ENCODE measurements around the gene ACSM3. TPM values are rescaled to one million over a fixed set of nuclear protein-coding genes. Genes with fewer than 3 reads are reported as not detected.

ACSM3 gene
- total and polyA plus RNA-seq, 2 experiments from 2014 or later, result 0.65 to 1.7 TPM

- WGBS, 2 experiments (ENCODE audit: low coverage in 1 of 2, low lambda C conversion rate in 2 of 2, missing lambda C conversion rate in 2 of 2), result 72 to 79% methylated on average over 2 of the region's 2 CpGs
- no peaks in the 10 kb centered on the region for H3K9me2 ChIP-seq (ENCODE audit: insufficient read depth)
- DNase-seq, result no peak
- H3K9me3 ChIP-seq (ENCODE audit: low read depth), result no peaks in the 10 kb centered on the region
- peaks cover 3% of the 10 kb centered on the region for H3F3A ChIP-seq (ENCODE audit: insufficient read depth)
- no peak overlapping the region for H3K4me3 ChIP-seq
- peaks cover 7% of the 10 kb centered on the region; the same call in 1 of the 2 replicates for H3K4me1 ChIP-seq (ENCODE audit: insufficient read depth)
- TF ChIP-seq EZH2phosphoT487 (IDR thresholded peaks at IDR 0.05; ENCODE audit: insufficient read depth, low read depth), result no peak
- no peak for TF ChIP-seq EZH2 (IDR thresholded peaks at IDR 0.05; ENCODE audit: insufficient read depth, poor library complexity, severe bottlenecking)
- no peak overlapping the region for H3K27ac ChIP-seq
- no peaks in the 10 kb centered on the region for H4K20me1 ChIP-seq (ENCODE audit: insufficient read depth)
- H3K79me2 ChIP-seq (ENCODE audit: insufficient read depth), result no peaks in the 10 kb centered on the region
- H3K27me3 ChIP-seq (replicated peaks; ENCODE audit: insufficient read depth), result no peaks in the 10 kb centered on the region
- no peak overlapping the region for H2AFZ ChIP-seq
- H3K4me2 ChIP-seq (ENCODE audit: unreplicated experiment), result no peak overlapping the region
- in situ Hi-C loops (cut with MboI), result no loop called here
- H3K9ac ChIP-seq, result no peak overlapping the region
- peaks cover 11% of the 10 kb centered on the region for H3K36me3 ChIP-seq (ENCODE audit: low read depth)
Observed at GRCh38 chr16:20798364-20798763, 34.5 kb downstream of the ACSM3 start.

GRCh38 chr16:20799599-20799998, 35.8 kb downstream of the ACSM3 start:
- H3K79me2 ChIP-seq (ENCODE audit: insufficient read depth), result no peaks in the 10 kb centered on the region
- TF ChIP-seq EZH2 (IDR thresholded peaks at IDR 0.05; ENCODE audit: insufficient read depth, poor library complexity, severe bottlenecking) (no peak), EZH2phosphoT487 (IDR thresholded peaks at IDR 0.05; ENCODE audit: insufficient read depth, low read depth) (no peak)
- WGBS, 2 experiments (ENCODE audit: low coverage in 1 of 2, low lambda C conversion rate in 2 of 2, missing lambda C conversion rate in 2 of 2), result 49 to 54% methylated on average over 2 of the region's 2 CpGs
- H3K9ac ChIP-seq, result no peak overlapping the region
- H4K20me1 ChIP-seq (ENCODE audit: insufficient read depth), result no peaks in the 10 kb centered on the region
- H3K27me3 ChIP-seq (replicated peaks; ENCODE audit: insufficient read depth), result no peaks in the 10 kb centered on the region
- peaks cover 12% of the 10 kb centered on the region; the same call in 1 of the 2 replicates for H3K4me1 ChIP-seq (ENCODE audit: insufficient read depth)
- H3K27ac ChIP-seq, result no peak overlapping the region
- no peaks in the 10 kb centered on the region for H3K9me2 ChIP-seq (ENCODE audit: insufficient read depth)
- H3F3A ChIP-seq (ENCODE audit: insufficient read depth), result peaks cover 12% of the 10 kb centered on the region
- no peak overlapping the region for H2AFZ ChIP-seq
- no peak overlapping the region for H3K4me2 ChIP-seq (ENCODE audit: unreplicated experiment)
- DNase-seq, result peak; percentile 72
- H3K36me3 ChIP-seq (ENCODE audit: low read depth), result peaks cover 11% of the 10 kb centered on the region
- H3K9me3 ChIP-seq (ENCODE audit: low read depth), result no peaks in the 10 kb centered on the region
- H3K4me3 ChIP-seq, result no peak overlapping the region
- in situ Hi-C loops (cut with MboI), result no loop called here

- DNase-seq, result no peak
- Histone ChIP-seq H3K9me2 (ENCODE audit: insufficient read depth) (no peaks in the 10 kb centered on the region), H3K79me2 (ENCODE audit: insufficient read depth) (peaks cover 7% of the 10 kb centered on the region; the same call in 1 of the 2 replicates), H4K20me1 (ENCODE audit: insufficient read depth) (no peaks in the 10 kb centered on the region), H3K4me2 (ENCODE audit: unreplicated experiment) (no peak overlapping the region), H3K4me3 (no peak overlapping the region), H3K4me1 (ENCODE audit: insufficient read depth) (peaks cover 12% of the 10 kb centered on the region; the same call in 1 of the 2 replicates), H2AFZ (no peak overlapping the region), H3K9me3 (ENCODE audit: low read depth) (no peaks in the 10 kb centered on the region), H3K27me3 (replicated peaks; ENCODE audit: insufficient read depth) (no peaks in the 10 kb centered on the region), H3K9ac (no peak overlapping the region), H3K36me3 (ENCODE audit: low read depth) (peaks cover 11% of the 10 kb centered on the region), H3F3A (ENCODE audit: insufficient read depth) (peaks cover 12% of the 10 kb centered on the region), H3K27ac (no peak overlapping the region)
- 78 to 86% methylated on average over 1 of the region's 1 CpG for WGBS, 2 experiments (ENCODE audit: low coverage in 1 of 2, low lambda C conversion rate in 2 of 2, missing lambda C conversion rate in 2 of 2)
- in situ Hi-C loops (cut with MboI), result no loop called here
- TF ChIP-seq EZH2 (IDR thresholded peaks at IDR 0.05; ENCODE audit: insufficient read depth, poor library complexity, severe bottlenecking) (no peak), EZH2phosphoT487 (IDR thresholded peaks at IDR 0.05; ENCODE audit: insufficient read depth, low read depth) (no peak)
Observed at GRCh38 chr16:20801278-20801677, 37.5 kb downstream of the ACSM3 start.

DNA sequence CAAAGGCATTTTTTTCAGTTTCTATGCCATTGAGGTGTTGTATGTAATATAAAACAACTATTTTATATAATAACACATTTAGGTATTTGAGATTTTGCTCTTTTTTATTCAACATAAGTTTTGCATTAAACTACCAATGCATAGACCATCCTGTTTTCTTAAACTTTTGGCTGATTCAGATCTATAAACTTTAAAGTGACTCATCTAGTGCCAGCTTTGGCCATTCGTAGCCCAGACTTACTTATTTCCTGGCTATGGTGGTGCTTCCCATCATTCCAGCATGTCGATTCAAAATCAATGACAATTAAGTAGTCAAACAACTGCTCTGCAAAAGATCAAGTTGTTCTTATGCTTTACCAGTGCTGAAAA, 39.4 kb downstream of the ACSM3 start:
- peak; percentile 70 for DNase-seq
- H3K9ac ChIP-seq, result no peak overlapping the region
- peaks cover 12% of the 10 kb centered on the region; the same call in 1 of the 2 replicates for H3K4me1 ChIP-seq (ENCODE audit: insufficient read depth)
- TF ChIP-seq EZH2 (IDR thresholded peaks at IDR 0.05; ENCODE audit: insufficient read depth, poor library complexity, severe bottlenecking) (no peak), EZH2phosphoT487 (IDR thresholded peaks at IDR 0.05; ENCODE audit: insufficient read depth, low read depth) (no peak)
- H3K4me2 ChIP-seq (ENCODE audit: unreplicated experiment), result peak overlapping the region; percentile 30
- H3K36me3 ChIP-seq (ENCODE audit: low read depth), result peaks cover 11% of the 10 kb centered on the region
- no peaks in the 10 kb centered on the region for H4K20me1 ChIP-seq (ENCODE audit: insufficient read depth)
- H3K9me3 ChIP-seq (ENCODE audit: low read depth), result no peaks in the 10 kb centered on the region
- no peaks in the 10 kb centered on the region for H3K27me3 ChIP-seq (replicated peaks; ENCODE audit: insufficient read depth)
- peaks cover 7% of the 10 kb centered on the region; the same call in 1 of the 2 replicates for H3K79me2 ChIP-seq (ENCODE audit: insufficient read depth)
- WGBS, 2 experiments (ENCODE audit: low coverage in 1 of 2, low lambda C conversion rate in 2 of 2, missing lambda C conversion rate in 2 of 2), result 17% methylated on average over 2 of the region's 2 CpGs
- peak overlapping the region; percentile 56; the same call in 1 of the 2 replicates for H2AFZ ChIP-seq
- in situ Hi-C loops (cut with MboI), result no loop called here
- no peaks in the 10 kb centered on the region for H3K9me2 ChIP-seq (ENCODE audit: insufficient read depth)
- H3K4me3 ChIP-seq, result no peak overlapping the region
- H3F3A ChIP-seq (ENCODE audit: insufficient read depth), result peaks cover 21% of the 10 kb centered on the region
- 0 out of 2 replicates have a peak overlapping the region, but pooled peaks have one; percentile 2 for H3K27ac ChIP-seq
